SH-SY5Y (cell line): ENCODE data around the gene OBP2A.

Experiments
- GATA2 ChIP-seq: IDR thresholded peaks from 2 replicates; pipeline ENCODE4 v1.6.1; 2011; ENCODE audit warnings: mild to moderate bottlenecking, low read depth, low read length
- GATA3 ChIP-seq: IDR thresholded peaks from 2 replicates; pipeline ENCODE4 v1.6.1; 2011; ENCODE audit warnings: low read depth, mild to moderate bottlenecking, low read length, moderate library complexity

The OBP2A gene

GRCh38 chr9:135559606-135560005, 13.7 kb downstream of the OBP2A start:
- no peak for TF ChIP-seq GATA3
- no peak for TF ChIP-seq GATA2

GRCh38 chr9:135561391-135562234, 15.7 kb downstream of the OBP2A start, which contains the start of gene PAEP:
Gene PAEP (plus strand): TSS chr9:135561756.
- no peak for TF ChIP-seq GATA3
- no peak for TF ChIP-seq GATA2

- TF ChIP-seq GATA3 (no peak), GATA2 (no peak)
Measured at GRCh38 chr9:135562235-135562745, 16.4 kb downstream of the OBP2A start.

- TF ChIP-seq GATA2 = no peak
- no peak for TF ChIP-seq GATA3
Measured at GRCh38 chr9:135563039-135563476, 17.1 kb downstream of the OBP2A start.

- TF ChIP-seq GATA3 (no peak), GATA2 (no peak)
Measured at GRCh38 chr9:135563858-135564257, 17.9 kb downstream of the OBP2A start.

- TF ChIP-seq GATA3 (no peak), GATA2 (no peak)
Measured at GRCh38 chr9:135565141-135565628, 19.3 kb downstream of the OBP2A start.

- no peak for TF ChIP-seq GATA2
- no peak for TF ChIP-seq GATA3
Measured at GRCh38 chr9:135565636-135566035, 19.7 kb downstream of the OBP2A start.

- TF ChIP-seq GATA3 (no peak), GATA2 (no peak)
Measured at GRCh38 chr9:135566552-135566951, 20.6 kb downstream of the OBP2A start.

GRCh38 chr9:135567311-135567710, 21.4 kb downstream of the OBP2A start:
- TF ChIP-seq GATA2 = no peak
- TF ChIP-seq GATA3 = no peak

- no peak for TF ChIP-seq GATA2
- no peak for TF ChIP-seq GATA3
Measured at GRCh38 chr9:135568026-135568425, 22.1 kb downstream of the OBP2A start.

GRCh38 chr9:135570456-135570855, 24.5 kb downstream of the OBP2A start:
- TF ChIP-seq GATA3 (no peak), GATA2 (no peak)

GRCh38 chr9:135572233-135572632, 26.3 kb downstream of the OBP2A start:
- no peak for TF ChIP-seq GATA3
- TF ChIP-seq GATA2 = no peak

- TF ChIP-seq GATA2 (no peak), GATA3 (no peak)
Measured at GRCh38 chr9:135573124-135573523, 27.2 kb downstream of the OBP2A start.

- TF ChIP-seq GATA2 (no peak), GATA3 (no peak)
Measured at GRCh38 chr9:135574331-135574730, 28.4 kb downstream of the OBP2A start.

- TF ChIP-seq GATA3 (no peak), GATA2 (no peak)
Measured at GRCh38 chr9:135574943-135575342, 29.0 kb downstream of the OBP2A start.
